Ovary (tissue), 9 donors: ENCODE measurements around the gene FBXL7. TPM values are rescaled to one million over a fixed set of nuclear protein-coding genes. Genes with fewer than 3 reads are reported as not detected.

ENCODE experiments used
- DNase-seq, 5 donors: peaks; one replicate each; pipeline ENCODE4 v3.0.0-alpha.2; 2019 to 2020
- H3K27ac ChIP-seq, 2 donors: fragments of 200-600 bp; one replicate each; pipeline versions ENCODE4 v1.5.1 to v1.8.0; 2019 to 2022
- H3K27me3 ChIP-seq: fragments of 200-600 bp; one replicate; pipeline ENCODE4 v1.8.0; 2022
- H3K36me3 ChIP-seq: fragments of 200-600 bp; sonication (generic); one replicate; pipeline ENCODE4 v1.5.1; 2019
- H3K4me1 ChIP-seq: one replicate; pipeline ENCODE4 v1.8.1; 2013; ENCODE audit warnings: mild to moderate bottlenecking, moderate library complexity; ENCODE audit not compliant: insufficient read depth
- H3K4me3 ChIP-seq: fragments of 200-600 bp; sonication (generic); one replicate; pipeline ENCODE4 v1.5.1; 2017
- H3K9me3 ChIP-seq, 2 donors: fragments of 200-600 bp in 1 of 2; sonication (generic) in 1 of 2; one replicate each; pipeline versions ENCODE4 v1.5.1 to v1.8.1; 2013 to 2019; ENCODE audit warnings: mild to moderate bottlenecking in 1 of 2, moderate library complexity in 1 of 2
- EP300 ChIP-seq: sonication (generic); formaldehyde crosslinking; IDR thresholded peaks from one replicate; pipeline ENCODE4 v1.6.1; 2017; ENCODE audit warnings: antibody characterized with exemption
- POLR2A ChIP-seq: fragments of 450-650 bp; IDR thresholded peaks from one replicate; pipeline ENCODE4 v1.6.1; 2017; ENCODE audit warnings: antibody characterized with exemption, mild to moderate bottlenecking, moderate library complexity
- WGBS, 3 donors: extraction: QIAGEN DNeasy Blood & Tissue Kit in 1 of 3; methylation state at CpG; one replicate each; pipeline versions ENCODE4 v1.1.5 to v1.1.7; 2013 to 2017; 5-methylcytosine and 5-hydroxymethylcytosine counted together
- intact Hi-C, 4 donors: fragments of 100-400 bp; cut with DNase I; formaldehyde crosslinking; loops; one replicate each; pipeline versions ENCODE4 v1.11.0 to v1.15.1; 2022 to 2023
- polyA plus RNA-seq, 2 donors: library from polyadenylated mRNA; stranded (reverse); fragments of 200-250 nt in 1 of 2; fragments of 350-450 nt in 1 of 2; fragmentation: Illumina TruSeq in 1 of 2; extraction: RNeasy Lipid Tissue Mini Kit (QIAGEN cat#74804) in 1 of 2; gene quantifications; one replicate each; pipeline ENCODE4 v1.2.3, GENCODE V29; 2013 to 2014
- total RNA-seq, 7 donors: library from RNA; depleted of rRNA in 2 of 7; stranded (reverse); fragments of >200 nt in 2 of 7; fragmentation: NEBNext Ultra II Directional in 3 of 7; extraction: Animal tissue kit (Norgen Biotek cat#: 25700) in 3 of 7; gene quantifications; one replicate each; pipeline versions ENCODE4 v1.1.0 to v1.2.4, GENCODE V29; 2016 to 2023
- TF ChIP-seq, protein P1 (sequence below), 3 donors: fragments of 450-650 bp in 2 of 3; fragments of 200-600 bp in 1 of 3; IDR thresholded peaks; one replicate each; pipeline versions ENCODE4 v1.5.1 to v1.8.0; 2016 to 2022; ENCODE audit warnings: antibody characterized with exemption in 3 of 3, mild to moderate bottlenecking in 1 of 3
- donor health status: DM: no; HTN: no; CAD: no; lungs with moderate emphysema.
- donor health status: DM: no; HTN: no; CAD: no.
- donor health status: Bipolar disorder and iron deficiency.
- donor health status: DM: yes; HTN: yes; CAD: no.
- donor health status: DM: no; HTN: no; CAD: no.
- donor health status: DM: yes; HTN: yes; CAD: no.

Gene FBXL7
- total and polyA plus RNA-seq, 9 donors = 21.1 to 40.9 (median 29.2) TPM

DNA sequence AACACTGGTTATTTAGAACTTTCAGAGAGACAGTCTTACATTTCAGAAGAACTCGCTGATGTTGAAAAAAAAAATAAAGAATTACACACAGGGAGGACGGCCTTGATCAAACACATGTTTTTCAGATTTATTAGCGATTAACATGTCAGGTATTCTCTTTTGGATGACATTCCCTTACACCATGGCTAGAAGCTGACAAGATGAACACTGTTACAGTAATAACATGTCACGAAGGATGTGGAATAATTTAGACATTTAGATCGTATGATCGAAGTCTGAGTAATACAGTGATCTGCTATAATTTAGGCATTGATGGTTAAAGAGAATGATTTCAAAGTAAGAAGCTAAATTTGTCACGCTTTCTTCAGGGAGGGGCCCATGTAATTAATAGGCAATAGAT, 24.6 kb upstream of the FBXL7 start:
- intact Hi-C loops = no loop called here
- Histone ChIP-seq H3K4me3 (no peak overlapping the region), H3K9me3 (no peaks in the 10 kb centered on the region), H3K36me3 (no peaks in the 10 kb centered on the region), H3K4me1 (no peaks in the 10 kb centered on the region), H3K27ac (no peak overlapping the region), H3K27me3 (no peaks in the 10 kb centered on the region)
- 89 to 93% (median 92%) methylated on average over 7 of the region's 7 CpGs for WGBS, 3 donors
- no peak for DNase-seq
- TF ChIP-seq EP300 (no peak), POLR2A (no peak)
- TF ChIP-seq, protein P1, sequence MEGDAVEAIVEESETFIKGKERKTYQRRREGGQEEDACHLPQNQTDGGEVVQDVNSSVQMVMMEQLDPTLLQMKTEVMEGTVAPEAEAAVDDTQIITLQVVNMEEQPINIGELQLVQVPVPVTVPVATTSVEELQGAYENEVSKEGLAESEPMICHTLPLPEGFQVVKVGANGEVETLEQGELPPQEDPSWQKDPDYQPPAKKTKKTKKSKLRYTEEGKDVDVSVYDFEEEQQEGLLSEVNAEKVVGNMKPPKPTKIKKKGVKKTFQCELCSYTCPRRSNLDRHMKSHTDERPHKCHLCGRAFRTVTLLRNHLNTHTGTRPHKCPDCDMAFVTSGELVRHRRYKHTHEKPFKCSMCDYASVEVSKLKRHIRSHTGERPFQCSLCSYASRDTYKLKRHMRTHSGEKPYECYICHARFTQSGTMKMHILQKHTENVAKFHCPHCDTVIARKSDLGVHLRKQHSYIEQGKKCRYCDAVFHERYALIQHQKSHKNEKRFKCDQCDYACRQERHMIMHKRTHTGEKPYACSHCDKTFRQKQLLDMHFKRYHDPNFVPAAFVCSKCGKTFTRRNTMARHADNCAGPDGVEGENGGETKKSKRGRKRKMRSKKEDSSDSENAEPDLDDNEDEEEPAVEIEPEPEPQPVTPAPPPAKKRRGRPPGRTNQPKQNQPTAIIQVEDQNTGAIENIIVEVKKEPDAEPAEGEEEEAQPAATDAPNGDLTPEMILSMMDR (IDR thresholded peaks at IDR 0.05) = no peak

DNA sequence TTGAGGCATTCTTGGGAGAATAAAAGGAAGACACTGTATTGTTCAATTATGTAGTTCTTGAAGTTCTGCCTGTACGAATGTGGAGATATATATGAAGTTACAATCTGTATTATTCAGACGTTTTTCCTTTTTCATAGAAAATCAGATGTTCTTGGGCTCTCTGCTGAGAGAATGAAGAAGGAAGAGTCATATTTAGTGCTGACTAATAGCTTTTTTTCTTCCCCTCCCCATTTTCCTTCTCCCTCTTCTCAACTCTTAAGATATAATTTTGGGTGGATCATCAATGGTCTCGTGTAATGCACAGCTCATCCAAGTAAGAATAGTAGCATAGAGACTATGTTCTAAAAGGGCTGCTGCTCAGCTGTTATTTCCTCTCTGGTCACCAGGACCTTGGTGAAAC, 23.0 kb upstream of the FBXL7 start:
- Histone ChIP-seq H3K36me3 (no peaks in the 10 kb centered on the region), H3K4me3 (no peak overlapping the region), H3K27me3 (no peaks in the 10 kb centered on the region), H3K27ac (no peak overlapping the region), H3K9me3 (no peaks in the 10 kb centered on the region), H3K4me1 (no peaks in the 10 kb centered on the region)
- intact Hi-C loops = no loop called here
- TF ChIP-seq EP300 = no peak
- TF ChIP-seq, protein P1 (IDR thresholded peaks at IDR 0.05) = no peak
- no peak for TF ChIP-seq POLR2A
- WGBS, 3 donors = 92 to 96% (median 93%) methylated on average over 3 of the region's 3 CpGs
- DNase-seq = no peak

DNA sequence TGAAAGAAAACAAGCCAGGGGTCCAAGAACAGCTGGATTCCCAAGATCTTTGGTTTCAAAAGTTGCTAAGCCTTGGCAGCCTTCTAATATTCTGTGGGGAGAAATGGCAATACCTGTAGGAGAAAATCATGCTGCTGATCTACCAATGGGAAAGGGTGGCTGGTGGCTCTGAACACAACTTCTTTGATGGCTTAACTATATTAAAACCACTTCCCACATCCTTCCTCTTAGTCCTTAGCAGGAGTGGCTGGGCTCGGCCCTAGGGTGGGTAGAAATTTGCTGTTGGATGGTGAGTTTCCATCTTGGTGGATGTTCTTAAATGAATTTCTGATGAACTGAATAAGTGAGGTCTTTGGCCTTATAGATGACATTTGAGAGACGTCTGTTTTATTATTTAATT, 19.5 kb upstream of the FBXL7 start:
- H3K27ac ChIP-seq = no peak overlapping the region
- no peaks in the 10 kb centered on the region for H3K4me1 ChIP-seq
- H3K9me3 ChIP-seq = no peaks in the 10 kb centered on the region
- DNase-seq = no peak
- no peak for TF ChIP-seq EP300
- no peak for TF ChIP-seq POLR2A
- H3K36me3 ChIP-seq = no peaks in the 10 kb centered on the region
- H3K4me3 ChIP-seq = no peak overlapping the region
- intact Hi-C loops = no loop called here
- WGBS, 3 donors = 88 to 90% (median 89%) methylated on average over 2 of the region's 2 CpGs
- H3K27me3 ChIP-seq = no peaks in the 10 kb centered on the region

DNA sequence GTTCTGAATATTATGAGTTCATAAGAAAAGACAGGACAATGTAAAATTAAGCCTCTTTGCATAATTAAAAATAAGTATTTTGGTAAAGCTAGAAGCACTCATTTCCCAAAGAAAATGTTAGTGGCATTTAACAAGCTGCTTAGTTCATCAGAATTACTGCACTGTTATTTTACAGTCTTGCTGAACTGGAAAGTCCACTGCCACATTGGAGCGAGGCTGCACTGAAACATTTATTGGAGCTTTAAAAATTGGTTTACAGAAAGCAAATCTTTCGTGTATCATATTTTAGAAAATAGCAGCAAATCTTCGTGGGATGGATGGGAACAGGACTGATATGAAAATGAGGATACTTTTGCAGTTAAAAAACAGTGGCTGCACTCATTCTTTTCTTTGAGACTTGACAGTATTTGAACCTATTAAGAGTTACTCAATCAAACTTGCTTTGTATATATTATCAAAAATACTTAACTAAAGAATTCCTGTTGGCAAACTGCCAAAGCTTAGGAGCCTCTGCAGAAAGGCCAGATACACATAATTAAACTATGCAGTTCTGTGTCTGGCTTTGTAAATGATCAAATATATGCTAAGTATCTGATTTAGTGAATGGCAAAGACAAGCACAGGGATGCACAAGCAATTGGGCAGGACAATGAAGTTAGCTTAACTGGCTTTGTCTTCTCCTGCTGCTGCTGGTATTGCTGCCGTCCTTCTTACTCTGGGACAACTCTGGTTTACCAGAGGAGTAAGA, 16.5 kb upstream of the FBXL7 start:
- TF ChIP-seq, protein P1 (IDR thresholded peaks at IDR 0.05) = no peak
- no peak for TF ChIP-seq EP300
- TF ChIP-seq POLR2A = no peak
- Histone ChIP-seq H3K36me3 (no peaks in the 10 kb centered on the region), H3K9me3 (no peaks in the 10 kb centered on the region), H3K27ac (no peak overlapping the region), H3K27me3 (no peaks in the 10 kb centered on the region), H3K4me3 (no peak overlapping the region), H3K4me1 (no peaks in the 10 kb centered on the region)
- intact Hi-C loops = no loop called here
- DNase-seq = no peak
- 26 to 48% (median 30%) methylated on average over 4 of the region's 4 CpGs for WGBS, 3 donors

DNA sequence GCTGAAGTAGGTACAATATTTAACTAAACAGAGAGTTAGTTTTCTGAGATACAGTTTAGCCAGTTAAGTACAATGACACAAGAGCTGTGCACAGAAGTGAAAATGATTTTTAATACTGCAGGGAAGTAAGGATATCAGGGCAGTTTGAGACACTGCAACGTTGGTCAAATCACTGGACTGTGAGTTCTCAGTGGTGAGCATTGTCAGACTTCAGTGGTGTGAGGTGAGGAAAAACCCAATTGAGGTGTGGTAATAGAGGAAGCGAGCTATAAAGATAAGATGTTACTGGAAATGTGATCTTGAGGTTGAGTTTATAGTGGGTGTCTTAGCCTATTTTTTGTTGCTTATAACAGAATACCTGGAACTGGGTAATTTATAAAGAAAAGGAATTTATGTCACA, 12.8 kb upstream of the FBXL7 start:
- Histone ChIP-seq H3K4me3 (no peak overlapping the region), H3K27ac (no peak overlapping the region), H3K36me3 (no peaks in the 10 kb centered on the region), H3K4me1 (no peaks in the 10 kb centered on the region), H3K27me3 (no peaks in the 10 kb centered on the region), H3K9me3 (no peaks in the 10 kb centered on the region)
- TF ChIP-seq, protein P1 (IDR thresholded peaks at IDR 0.05) = no peak
- TF ChIP-seq EP300 (no peak), POLR2A (no peak)
- 79 to 87% (median 81%) methylated on average over 2 of the region's 2 CpGs for WGBS, 3 donors
- intact Hi-C loops = no loop called here
- no peak for DNase-seq
